ENCODE results near the gene MLLT10. TPM values are rescaled to one million over a fixed set of nuclear protein-coding genes. Genes with fewer than 3 reads are reported as not detected.

MLLT10 gene
- total RNA-seq, 6 donors from 2014 or later: 40.1 to 63.9 (median 53.9) TPM

DNA sequence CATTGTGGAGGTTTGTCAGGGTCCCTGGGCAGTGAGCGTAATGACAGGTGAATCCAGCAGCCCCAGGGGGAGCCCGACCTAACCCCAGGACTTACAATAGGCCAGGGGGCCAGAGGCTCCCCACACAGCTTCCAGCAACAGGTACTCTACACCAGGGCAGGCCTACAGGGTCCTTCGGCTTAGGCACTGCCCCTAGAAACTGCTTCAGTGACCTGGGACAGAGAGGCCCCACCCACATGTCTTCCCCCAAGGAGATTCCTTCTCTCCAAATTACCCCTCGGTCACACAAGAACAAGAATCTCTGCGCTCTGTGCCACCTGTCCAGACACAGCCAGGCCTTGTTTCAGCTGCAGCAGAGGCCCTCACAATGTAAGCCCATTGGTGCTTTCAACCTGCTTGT lies 32.9 kb upstream of the MLLT10 start:
- H3K36me3 ChIP-seq: no peaks in the 10 kb centered on the region
- no peak for TF ChIP-seq POLR2AphosphoS5 (IDR thresholded peaks at IDR 0.05)
- no peak for TF ChIP-seq POLR2A (IDR thresholded peaks at IDR 0.05)
- no peak for TF ChIP-seq EP300 (IDR thresholded peaks at IDR 0.05)
- TF ChIP-seq, protein P1, sequence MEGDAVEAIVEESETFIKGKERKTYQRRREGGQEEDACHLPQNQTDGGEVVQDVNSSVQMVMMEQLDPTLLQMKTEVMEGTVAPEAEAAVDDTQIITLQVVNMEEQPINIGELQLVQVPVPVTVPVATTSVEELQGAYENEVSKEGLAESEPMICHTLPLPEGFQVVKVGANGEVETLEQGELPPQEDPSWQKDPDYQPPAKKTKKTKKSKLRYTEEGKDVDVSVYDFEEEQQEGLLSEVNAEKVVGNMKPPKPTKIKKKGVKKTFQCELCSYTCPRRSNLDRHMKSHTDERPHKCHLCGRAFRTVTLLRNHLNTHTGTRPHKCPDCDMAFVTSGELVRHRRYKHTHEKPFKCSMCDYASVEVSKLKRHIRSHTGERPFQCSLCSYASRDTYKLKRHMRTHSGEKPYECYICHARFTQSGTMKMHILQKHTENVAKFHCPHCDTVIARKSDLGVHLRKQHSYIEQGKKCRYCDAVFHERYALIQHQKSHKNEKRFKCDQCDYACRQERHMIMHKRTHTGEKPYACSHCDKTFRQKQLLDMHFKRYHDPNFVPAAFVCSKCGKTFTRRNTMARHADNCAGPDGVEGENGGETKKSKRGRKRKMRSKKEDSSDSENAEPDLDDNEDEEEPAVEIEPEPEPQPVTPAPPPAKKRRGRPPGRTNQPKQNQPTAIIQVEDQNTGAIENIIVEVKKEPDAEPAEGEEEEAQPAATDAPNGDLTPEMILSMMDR (IDR thresholded peaks at IDR 0.05): no peak
- H3K9me3 ChIP-seq: no peaks in the 10 kb centered on the region
- 91 to 100% methylated on average over 4 to 5 of the region's 5 CpGs for WGBS, 2 donors
- H3K27me3 ChIP-seq: peaks cover 0 to 12% (median 5%) of the 10 kb centered on the region in 4 donors
- DNase-seq: no peak
- ATAC-seq (ENCODE audit: low FRiP score in 2 of 2): no peak
- H3K27ac ChIP-seq: no peak overlapping the region
- H3K4me1 ChIP-seq: peaks cover 20 to 25% (median 24%) of the 10 kb centered on the region in 4 donors
- H3K4me3 ChIP-seq: no peak overlapping the region

DNA sequence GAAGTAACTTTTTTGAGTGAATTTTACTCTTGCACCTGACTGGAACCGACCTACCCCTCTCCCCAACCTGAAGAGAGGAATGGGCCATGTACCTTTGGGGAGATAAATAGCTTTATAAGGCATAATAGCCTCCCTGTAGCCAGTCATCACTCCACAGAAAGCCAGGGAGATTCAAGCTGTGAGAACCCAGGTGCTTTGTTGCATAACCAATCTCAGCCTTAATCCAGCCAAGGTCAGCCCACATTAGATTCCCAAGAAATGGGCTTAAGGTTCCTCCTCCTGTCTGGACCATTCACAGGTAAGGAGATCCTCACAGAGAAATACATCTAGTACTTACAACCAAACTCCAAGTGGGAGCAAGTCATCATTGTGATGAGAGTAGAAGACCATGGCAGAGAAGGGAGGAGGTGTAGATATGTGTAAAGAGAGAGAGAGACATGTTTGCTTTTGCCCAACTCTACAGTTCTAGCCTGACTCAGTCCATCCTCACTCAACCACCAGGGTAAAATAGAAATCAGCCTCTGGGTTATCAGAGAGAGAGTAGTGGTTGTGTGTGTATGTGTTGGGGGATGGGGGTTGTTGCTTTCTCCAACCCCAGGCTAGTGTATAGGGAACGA lies 32.2 kb upstream of the MLLT10 start:
- Histone ChIP-seq H3K27me3 (peaks cover 0 to 7% (median 4%) of the 10 kb centered on the region in 4 donors), H3K9me3 (no peaks in the 10 kb centered on the region), H3K4me1 (peaks cover 12 to 18% (median 17%) of the 10 kb centered on the region in 4 donors), H3K36me3 (no peaks in the 10 kb centered on the region), H3K4me3 (no peak overlapping the region), H3K27ac (no peak overlapping the region)
- ATAC-seq (ENCODE audit: low FRiP score in 2 of 2) (no peak), DNase-seq (no peak)
- WGBS, 2 donors: 79 to 93% methylated on average over 2 of the region's 2 CpGs
- TF ChIP-seq EP300 (IDR thresholded peaks at IDR 0.05) (no peak), POLR2A (IDR thresholded peaks at IDR 0.05) (no peak), POLR2AphosphoS5 (IDR thresholded peaks at IDR 0.05) (no peak)
- TF ChIP-seq, protein P1 (IDR thresholded peaks at IDR 0.05): no peak

DNA sequence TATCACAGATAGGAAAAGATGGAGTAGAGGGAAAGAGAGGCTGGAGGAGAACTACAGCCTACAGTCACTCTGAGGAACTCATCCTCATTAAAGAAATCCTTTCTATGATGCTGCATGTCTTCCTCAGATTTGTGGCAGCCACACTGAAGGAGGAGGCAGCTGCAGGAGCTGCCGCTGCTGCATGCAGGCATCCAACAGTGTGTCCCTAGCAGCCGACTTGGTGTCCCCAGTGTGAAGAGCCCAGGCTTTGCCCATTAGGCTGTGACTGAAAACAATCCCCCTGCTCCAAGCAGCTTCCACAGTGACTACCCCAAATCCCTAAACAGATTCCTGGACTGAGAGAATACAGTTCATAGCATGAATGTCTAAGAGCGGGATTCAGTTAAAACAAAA lies 31.7 kb upstream of the MLLT10 start:
- peaks cover 0 to 4% (median 1%) of the 10 kb centered on the region in 4 donors for H3K27me3 ChIP-seq
- 87 to 95% methylated on average over 3 of the region's 3 CpGs for WGBS, 2 donors

DNA sequence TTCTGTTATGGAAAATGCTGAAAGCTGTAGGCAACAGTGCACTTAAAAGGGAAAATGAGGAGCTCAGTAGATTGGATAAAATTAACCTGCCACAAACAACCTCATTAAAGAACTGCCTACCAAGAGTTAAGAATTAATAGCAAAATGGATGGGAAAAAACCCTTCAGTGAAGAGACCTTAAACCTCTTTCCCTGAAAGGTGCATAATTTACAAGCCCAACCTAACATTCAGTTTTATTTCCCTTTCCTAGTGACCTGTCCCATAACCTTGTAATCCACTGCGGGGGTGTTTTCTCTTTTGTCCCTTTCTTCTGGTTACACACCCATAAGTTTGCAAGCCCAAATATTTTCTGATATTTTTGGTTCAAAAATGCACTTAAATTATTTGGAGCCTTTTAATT lies 30.5 kb upstream of the MLLT10 start:
- WGBS, 2 donors: 80 to 88% methylated on average over 1 of the region's 1 CpG
- H3K9me3 ChIP-seq: no peaks in the 10 kb centered on the region
- H3K4me1 ChIP-seq: peaks cover 4 to 10% (median 10%) of the 10 kb centered on the region in 4 donors
- H3K36me3 ChIP-seq: no peaks in the 10 kb centered on the region
- TF ChIP-seq EP300 (IDR thresholded peaks at IDR 0.05) (no peak), POLR2A (IDR thresholded peaks at IDR 0.05) (no peak), POLR2AphosphoS5 (IDR thresholded peaks at IDR 0.05) (no peak)
- TF ChIP-seq, protein P1 (IDR thresholded peaks at IDR 0.05): no peak
- DNase-seq (no peak), ATAC-seq (ENCODE audit: low FRiP score in 2 of 2) (no peak)
- H3K27ac ChIP-seq: no peak overlapping the region
- H3K4me3 ChIP-seq: no peak overlapping the region
- H3K27me3 ChIP-seq: peaks cover 0 to 4% (median 1%) of the 10 kb centered on the region in 4 donors

More for the DNA sequence above, 31.7 kb upstream of the MLLT10 start:
- Histone ChIP-seq H3K27ac (no peak overlapping the region), H3K4me1 (peaks cover 7 to 13% (median 12%) of the 10 kb centered on the region in 4 donors), H3K36me3 (no peaks in the 10 kb centered on the region), H3K9me3 (no peaks in the 10 kb centered on the region), H3K4me3 (no peak overlapping the region)
- TF ChIP-seq POLR2AphosphoS5 (IDR thresholded peaks at IDR 0.05) (no peak), EP300 (IDR thresholded peaks at IDR 0.05) (no peak), POLR2A (IDR thresholded peaks at IDR 0.05) (no peak)
- TF ChIP-seq, protein P1 (IDR thresholded peaks at IDR 0.05): no peak
- ATAC-seq (ENCODE audit: low FRiP score in 2 of 2) (no peak), DNase-seq (no peak)
